ENCODE data around the gene TGIF2. TPM values are rescaled to one million over a fixed set of nuclear protein-coding genes. Genes with fewer than 3 reads are reported as not detected.
A peak's percentile ranks its signal among the peaks of the same experiment; 100 is the strongest.

TGIF2 gene
- total and polyA plus RNA-seq, 4 donors: 4.2 to 32.8 (median 11.1) TPM

- DNase-seq: no peak
- WGBS, 2 donors: 39 to 64% methylated on average over 1 of the region's 1 CpG
- no peaks in the 10 kb centered on the region for H3K27me3 ChIP-seq (ENCODE audit: control insufficient read depth in 3 of 3, insufficient read depth in 3 of 3, low read length in 2 of 3)
- peak overlapping the region in 1 of 2 donors; percentile 23 for H3K9ac ChIP-seq (ENCODE audit: insufficient read depth in 1 of 2, low read length in 2 of 2)
- TF ChIP-seq CTCF (IDR thresholded peaks at IDR 0.05; ENCODE audit: control extremely low read depth, extremely low read depth): no peak
- no peaks in the 10 kb centered on the region for H3K9me3 ChIP-seq (ENCODE audit: control insufficient read depth in 4 of 4, insufficient read depth in 3 of 4, low read length in 3 of 4)
- peaks cover 0 to 23% (median 14%) of the 10 kb centered on the region in 4 donors for H3K36me3 ChIP-seq (ENCODE audit: control insufficient read depth in 4 of 4, insufficient read depth in 4 of 4, low read length in 4 of 4)
- H3K4me3 ChIP-seq: no peak overlapping the region
- H3K27ac ChIP-seq (ENCODE audit: low read depth in 1 of 2, low read length in 1 of 2): no peak overlapping the region
- no peak for ATAC-seq (ENCODE audit: insufficient read depth, low FRiP score)
- peaks cover 0 to 27% (median 8%) of the 10 kb centered on the region in 5 donors for H3K4me1 ChIP-seq (ENCODE audit: control insufficient read depth in 5 of 5, insufficient read depth in 5 of 5, low read length in 5 of 5)
Observed at GRCh38 chr20:36576081-36576445, 2.7 kb downstream of the TGIF2 start.

DNA sequence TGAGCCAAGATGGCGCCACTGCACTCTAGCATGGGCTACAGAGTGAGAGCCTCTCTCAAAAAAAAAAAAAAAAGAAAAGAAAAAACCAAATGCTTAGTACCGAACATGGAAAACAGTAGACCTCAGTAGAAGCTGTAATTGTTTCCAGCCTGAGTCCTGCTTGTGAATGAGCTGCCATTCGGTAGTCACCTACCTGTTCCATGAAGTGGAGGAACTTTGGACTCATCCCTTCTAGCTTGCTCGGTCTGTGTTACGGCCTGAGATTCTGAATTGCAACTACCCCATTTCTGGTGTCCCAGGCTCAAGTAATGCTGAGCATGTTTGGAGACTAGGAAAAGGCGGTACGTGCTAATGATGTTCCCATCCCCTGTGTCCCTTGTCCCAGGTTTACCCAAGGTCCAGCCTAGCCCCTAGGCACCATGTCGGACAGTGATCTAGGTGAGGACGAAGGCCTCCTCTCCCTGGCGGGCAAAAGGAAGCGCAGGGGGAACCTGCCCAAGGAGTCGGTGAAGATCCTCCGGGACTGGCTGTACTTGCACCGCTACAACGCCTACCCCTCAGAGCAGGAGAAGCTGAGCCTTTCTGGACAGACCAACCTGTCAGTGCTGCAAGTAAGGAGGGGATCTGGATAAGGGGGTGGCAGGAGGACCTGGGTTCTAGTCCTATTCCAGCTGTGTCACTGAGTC lies 5.1 kb downstream of the TGIF2 start:
- DNase-seq: no peak
- peaks cover 2 to 36% (median 24%) of the 10 kb centered on the region in 4 donors for H3K36me3 ChIP-seq (ENCODE audit: control insufficient read depth in 4 of 4, insufficient read depth in 4 of 4, low read length in 4 of 4)
- H3K4me1 ChIP-seq (ENCODE audit: control insufficient read depth in 5 of 5, insufficient read depth in 5 of 5, low read length in 5 of 5): peaks cover 0 to 12% (median 5%) of the 10 kb centered on the region in 5 donors
- no peak for TF ChIP-seq CTCF (IDR thresholded peaks at IDR 0.05; ENCODE audit: control extremely low read depth, extremely low read depth)
- WGBS, 2 donors: 98 to 99% methylated on average over 15 of the region's 15 CpGs
- ATAC-seq (ENCODE audit: insufficient read depth, low FRiP score): no peak
- no peaks in the 10 kb centered on the region for H3K27me3 ChIP-seq (ENCODE audit: control insufficient read depth in 3 of 3, insufficient read depth in 3 of 3, low read length in 2 of 3)
- no peak overlapping the region for H3K9ac ChIP-seq (ENCODE audit: insufficient read depth in 1 of 2, low read length in 2 of 2)
- no peak overlapping the region for H3K4me3 ChIP-seq
- no peak overlapping the region for H3K27ac ChIP-seq (ENCODE audit: low read depth in 1 of 2, low read length in 1 of 2)
- H3K9me3 ChIP-seq (ENCODE audit: control insufficient read depth in 4 of 4, insufficient read depth in 3 of 4, low read length in 3 of 4): no peaks in the 10 kb centered on the region

- Histone ChIP-seq H3K9me3 (ENCODE audit: control insufficient read depth in 4 of 4, insufficient read depth in 3 of 4, low read length in 3 of 4) (no peaks in the 10 kb centered on the region), H3K36me3 (ENCODE audit: control insufficient read depth in 4 of 4, insufficient read depth in 4 of 4, low read length in 4 of 4) (peaks cover 2 to 44% (median 24%) of the 10 kb centered on the region in 4 donors), H3K9ac (ENCODE audit: insufficient read depth in 1 of 2, low read length in 2 of 2) (no peak overlapping the region), H3K27ac (ENCODE audit: low read depth in 1 of 2, low read length in 1 of 2) (no peak overlapping the region), H3K27me3 (ENCODE audit: control insufficient read depth in 3 of 3, insufficient read depth in 3 of 3, low read length in 2 of 3) (no peaks in the 10 kb centered on the region), H3K4me3 (no peak overlapping the region), H3K4me1 (ENCODE audit: control insufficient read depth in 5 of 5, insufficient read depth in 5 of 5, low read length in 5 of 5) (peaks cover 0 to 12% (median 5%) of the 10 kb centered on the region in 5 donors)
- TF ChIP-seq CTCF (IDR thresholded peaks at IDR 0.05; ENCODE audit: control extremely low read depth, extremely low read depth): no peak
- WGBS, 2 donors: 81 to 89% methylated on average over 2 of the region's 2 CpGs
- peak in 1 of 3 donors; percentile 39 for DNase-seq
- no peak for ATAC-seq (ENCODE audit: insufficient read depth, low FRiP score)
Observed at GRCh38 chr20:36579996-36580545, 6.7 kb downstream of the TGIF2 start.

All from lung (tissue), 12 donors.